HG02763 (cell line): ENCODE data around the gene NUP188.
A peak's percentile ranks its signal among the peaks of the same experiment; 100 is the strongest.
"Not testable (repeated sequence)": the region's sequence is repeated elsewhere in the genome, so short reads cannot be mapped to it uniquely, and the experiment has no call there.

Source experiments
- ATAC-seq: cut with Tn5 transposase; IDR thresholded peaks from one replicate; pipeline ENCODE4 v1.9.1; 2021; ENCODE audit warnings: mild to moderate bottlenecking, moderate library complexity; ENCODE audit not compliant: unreplicated experiment

NUP188 gene

DNA sequence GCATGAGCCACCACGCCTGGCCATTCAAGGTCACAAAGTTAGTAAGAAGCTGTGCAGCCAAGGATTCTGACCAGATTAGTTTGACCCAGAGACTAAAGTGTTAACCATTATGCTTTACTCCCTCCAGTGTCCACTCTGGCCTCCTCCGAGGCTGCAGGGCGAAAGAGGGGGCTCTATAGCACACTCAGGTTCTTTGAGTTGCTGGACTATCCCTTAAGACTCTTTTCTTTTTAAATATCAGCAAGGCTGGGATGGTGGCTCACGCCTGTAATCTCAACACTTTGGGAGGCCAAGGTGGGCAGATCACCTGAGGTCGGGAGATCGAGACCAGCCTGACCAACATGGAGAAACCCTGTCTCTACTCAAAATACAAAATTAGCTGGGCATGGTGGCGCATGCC lies 2.5 kb upstream of the NUP188 start:
- not testable (repeated sequence) for ATAC-seq

GRCh38 chr9:128945798-128946501 lies 1.5 kb upstream of the NUP188 start:
- no peak for ATAC-seq

DNA sequence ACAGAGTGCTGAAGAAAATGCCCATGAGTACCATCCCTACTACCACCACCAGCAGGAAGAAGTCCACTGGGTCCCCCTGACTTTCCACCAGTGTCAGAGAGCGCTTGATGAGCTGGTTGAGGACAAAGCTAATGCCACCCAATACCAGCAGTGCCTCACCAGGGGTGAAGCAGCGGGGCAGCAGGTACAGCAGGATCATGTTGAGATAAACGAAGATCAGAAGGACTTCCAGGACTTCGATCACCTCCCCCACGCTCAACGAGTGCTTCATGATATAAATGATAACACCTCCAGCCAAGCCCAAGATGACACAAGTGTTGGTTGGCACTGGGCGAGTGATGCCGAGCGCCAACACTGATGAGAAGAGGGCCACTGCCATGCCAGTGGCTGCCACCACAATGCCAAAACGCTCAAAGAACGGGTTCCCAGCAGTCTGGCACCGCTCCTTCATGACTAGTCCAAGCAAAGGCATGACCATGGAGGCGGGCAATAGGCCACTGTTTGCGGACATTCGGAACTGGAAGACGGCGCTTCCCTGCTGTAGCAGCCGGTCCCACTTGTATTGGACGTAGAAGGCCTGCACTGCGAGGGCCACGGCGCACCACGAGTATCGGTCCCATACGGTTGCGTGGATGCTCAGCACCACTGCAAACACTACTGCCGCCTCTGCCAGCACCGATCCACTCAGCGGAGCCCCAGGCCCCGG lies 775 bp upstream of the NUP188 start:
- peak; percentile 15 for ATAC-seq

DNA sequence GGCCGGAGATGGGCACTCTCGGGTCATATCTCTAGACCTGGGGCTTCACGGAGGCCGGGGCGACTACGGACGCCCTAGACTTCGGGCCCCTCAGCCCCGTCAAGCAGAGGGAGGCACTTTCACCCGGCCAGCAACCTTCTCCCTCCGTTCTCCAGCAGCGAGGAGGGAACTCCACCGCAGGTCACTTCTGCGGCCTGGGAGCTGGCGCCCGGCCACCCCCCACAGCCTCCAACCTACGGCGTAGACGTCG lies 297 bp upstream of the NUP188 start:
- ATAC-seq: no peak

DNA sequence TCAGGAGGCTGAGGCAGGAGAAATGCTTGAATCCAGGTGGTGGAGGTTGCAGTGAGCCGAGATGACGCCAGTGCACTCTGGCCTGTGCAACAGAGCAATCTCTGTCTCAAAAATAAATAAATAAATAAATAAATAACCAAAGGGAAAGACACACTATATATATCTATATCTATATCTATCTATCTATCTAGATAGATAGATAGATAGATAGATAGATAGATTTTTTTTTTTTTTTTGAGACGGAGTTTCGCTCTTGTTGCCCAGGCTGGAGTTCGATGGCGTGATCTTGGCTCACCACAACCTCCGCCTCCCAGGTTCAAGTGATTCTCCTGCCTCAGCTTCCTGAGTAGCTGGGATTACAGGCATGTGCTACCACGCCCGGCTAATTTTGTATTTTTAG lies 13.9 kb downstream of the NUP188 start:
- not testable (repeated sequence) for ATAC-seq

DNA sequence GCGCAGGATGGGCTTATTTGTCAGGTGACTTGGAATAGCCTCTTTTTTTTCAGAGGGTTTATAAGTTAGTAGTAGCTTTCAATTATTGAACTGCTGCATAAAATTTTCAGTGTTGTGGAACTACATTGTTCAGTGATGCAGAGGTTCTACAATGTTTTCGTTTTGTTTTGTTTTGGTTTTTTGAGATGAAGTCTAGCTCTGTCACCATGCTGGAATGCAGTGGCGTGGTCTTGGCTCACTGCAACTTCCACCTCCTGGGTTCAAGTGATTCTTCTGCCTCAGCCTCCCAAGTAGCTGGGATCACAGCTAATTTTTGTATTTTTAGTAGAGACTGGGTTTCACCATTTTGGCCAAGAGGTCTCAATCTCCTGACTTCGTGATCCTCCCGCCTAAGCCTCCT lies 22.0 kb downstream of the NUP188 start:
- no peak for ATAC-seq

- ATAC-seq: no peak
Observed at GRCh38 chr9:128972956-128973355, 25.5 kb downstream of the NUP188 start.

DNA sequence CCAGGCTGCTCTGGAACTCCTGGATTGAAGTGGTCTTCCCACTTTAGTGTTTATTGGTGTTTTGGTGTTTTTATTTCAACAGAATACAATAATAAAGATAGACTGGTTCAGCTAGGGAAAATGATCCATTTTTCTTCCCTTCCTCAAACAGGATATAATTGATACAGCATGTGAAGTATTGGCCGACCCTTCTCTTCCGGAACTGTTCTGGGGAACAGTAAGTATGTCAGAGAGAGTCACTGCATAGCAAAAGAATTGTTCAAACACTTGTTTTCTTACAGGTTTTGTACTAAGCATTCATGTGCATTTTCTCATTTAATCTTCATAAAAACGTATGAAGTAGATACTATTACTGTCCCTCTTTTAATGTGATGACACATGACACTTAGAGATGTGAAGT lies 31.6 kb downstream of the NUP188 start:
- no peak for ATAC-seq

DNA sequence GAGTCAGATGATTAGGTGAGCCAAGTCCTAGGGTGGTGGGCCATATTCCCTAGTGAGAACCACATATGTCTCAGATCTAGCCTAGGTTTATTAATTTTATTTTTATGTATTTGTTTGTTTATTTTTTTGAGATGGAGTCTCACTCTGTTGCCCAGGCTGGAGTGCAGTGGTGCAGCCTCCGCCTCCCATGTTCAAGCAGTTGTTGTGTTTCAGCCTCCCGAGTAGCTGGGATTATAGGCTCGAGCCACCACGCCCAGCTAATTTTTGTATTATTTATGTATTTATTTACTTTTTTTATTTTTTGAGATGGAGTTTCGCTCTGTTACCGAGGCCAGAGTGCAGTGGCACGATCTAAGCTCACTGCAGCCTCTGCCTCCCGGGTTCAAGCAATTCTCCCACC lies 36.0 kb downstream of the NUP188 start:
- no peak for ATAC-seq

DNA sequence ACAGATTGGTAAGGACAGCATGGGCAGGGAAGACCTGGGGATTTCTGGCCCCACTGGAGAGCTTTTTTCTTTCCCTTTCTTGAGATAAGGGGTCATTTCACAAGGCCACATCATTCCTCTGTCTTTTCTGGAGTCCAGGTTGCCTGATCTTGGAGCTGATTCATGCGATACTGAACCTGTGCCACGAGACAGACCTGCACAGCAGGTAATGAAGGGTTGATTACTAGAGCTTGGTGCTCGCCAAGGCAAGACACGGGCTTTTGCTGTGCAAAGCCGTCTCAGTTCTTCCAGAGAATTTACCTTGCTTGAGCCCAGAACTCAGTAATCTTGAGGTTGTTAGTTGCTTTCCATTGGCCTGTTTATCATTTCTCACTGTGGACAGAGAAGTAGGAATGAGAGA lies 39.2 kb downstream of the NUP188 start:
- ATAC-seq: no peak

GRCh38 chr9:128987805-128988204 lies 40.3 kb downstream of the NUP188 start:
- no peak for ATAC-seq

- ATAC-seq: no peak
Observed at GRCh38 chr9:128992995-128993394, 45.5 kb downstream of the NUP188 start.

DNA sequence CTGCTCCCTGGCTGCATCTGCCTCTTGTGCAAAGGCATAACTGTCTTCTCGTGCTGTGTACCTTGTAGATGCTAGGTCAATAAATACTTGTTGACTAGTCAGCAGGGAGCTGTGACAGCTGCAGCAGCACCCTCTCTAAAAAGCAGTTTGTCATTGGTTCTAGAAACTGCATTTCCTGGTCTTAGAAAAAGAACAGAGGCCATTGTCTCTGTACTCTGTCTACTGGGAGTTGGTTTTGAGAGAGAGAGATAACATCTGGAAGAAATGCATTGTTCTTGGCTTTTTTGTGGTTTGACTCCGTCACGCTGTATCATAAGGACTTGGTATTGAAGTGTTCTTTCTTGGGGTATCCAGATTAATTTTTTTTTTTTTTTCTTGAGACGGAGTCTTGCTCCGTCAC lies 48.3 kb downstream of the NUP188 start:
- no peak for ATAC-seq

- no peak for ATAC-seq
Observed at GRCh38 chr9:128998462-128998861, 51.0 kb downstream of the NUP188 start.

GRCh38 chr9:128999581-129000206 lies 52.2 kb downstream of the NUP188 start:
- ATAC-seq: no peak

DNA sequence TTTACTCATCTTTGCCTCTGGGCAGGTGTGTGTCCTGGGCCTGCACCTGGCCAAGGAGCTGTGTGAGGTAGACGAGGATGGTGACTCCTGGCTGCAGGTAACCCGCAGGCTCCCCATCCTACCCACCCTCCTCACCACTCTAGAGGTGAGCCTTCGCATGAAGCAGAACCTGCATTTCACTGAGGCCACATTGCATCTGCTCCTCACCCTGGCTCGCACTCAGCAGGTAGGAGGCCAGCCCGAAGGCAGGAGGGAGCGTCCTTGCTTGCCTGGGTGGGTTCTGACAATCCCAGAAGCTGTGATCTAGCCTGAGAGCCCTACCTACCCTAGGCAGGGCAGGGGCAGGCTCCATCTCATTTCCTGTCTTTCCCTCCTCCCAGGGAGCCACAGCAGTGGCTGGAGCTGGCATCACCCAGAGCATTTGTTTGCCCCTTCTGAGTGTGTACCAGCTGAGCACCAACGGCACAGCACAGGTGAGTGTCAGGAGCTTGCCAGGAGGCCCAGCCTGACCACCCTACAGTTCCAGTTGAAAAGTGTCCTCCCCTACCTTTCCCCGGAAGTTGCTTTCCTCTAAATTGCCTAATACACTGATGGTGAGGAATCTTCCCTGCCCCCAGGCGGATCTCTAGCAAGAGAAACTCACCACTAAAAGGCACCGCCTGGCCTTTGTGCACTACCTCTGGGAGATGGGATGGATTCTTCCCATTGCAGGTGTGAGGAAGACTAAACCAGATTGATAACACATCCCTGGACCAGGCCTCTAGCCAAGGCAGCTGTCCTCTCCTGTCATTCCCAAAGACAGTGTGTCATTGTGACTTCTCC lies 54.2 kb downstream of the NUP188 start:
- ATAC-seq: no peak

DNA sequence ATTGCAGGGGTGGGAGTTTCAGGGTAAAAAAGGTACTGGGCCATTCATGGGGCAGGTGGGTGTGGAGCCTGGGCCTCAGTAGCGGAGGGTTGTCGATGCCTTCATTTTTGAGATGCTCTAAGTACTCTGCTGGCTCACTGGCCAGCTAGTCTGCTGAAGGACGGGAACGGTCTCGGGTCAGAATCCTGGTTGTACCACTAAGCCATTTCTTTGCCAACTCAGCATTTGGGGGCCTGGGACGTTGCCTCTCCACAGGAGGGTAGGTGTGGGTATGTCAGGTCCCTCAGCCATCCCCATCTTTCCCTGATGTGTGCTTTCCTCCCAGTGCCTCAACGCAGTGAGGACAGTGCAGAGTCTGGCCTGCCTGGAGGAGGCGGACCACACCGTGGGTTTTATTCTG lies 55.5 kb downstream of the NUP188 start:
- ATAC-seq: no peak

DNA sequence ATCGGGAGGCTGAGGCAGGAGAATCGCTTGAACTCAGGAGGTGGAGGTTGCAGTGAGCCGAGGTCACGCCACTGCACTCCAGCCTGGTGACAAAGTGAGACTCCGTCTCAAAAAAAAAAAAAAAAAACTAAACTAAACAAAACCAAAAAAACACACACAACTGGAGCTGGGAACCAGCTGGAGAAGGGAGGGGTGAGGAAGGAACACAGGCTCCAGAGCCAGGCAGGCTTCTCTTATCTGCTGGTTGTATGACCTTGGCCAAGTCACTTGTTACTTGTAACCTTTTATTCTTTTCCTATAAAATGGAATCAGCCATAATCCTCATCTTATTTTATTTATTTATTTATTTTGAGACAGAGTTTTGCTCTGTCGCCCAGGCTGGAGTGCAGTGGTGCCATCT lies 56.7 kb downstream of the NUP188 start:
- ATAC-seq: not testable (repeated sequence)

DNA sequence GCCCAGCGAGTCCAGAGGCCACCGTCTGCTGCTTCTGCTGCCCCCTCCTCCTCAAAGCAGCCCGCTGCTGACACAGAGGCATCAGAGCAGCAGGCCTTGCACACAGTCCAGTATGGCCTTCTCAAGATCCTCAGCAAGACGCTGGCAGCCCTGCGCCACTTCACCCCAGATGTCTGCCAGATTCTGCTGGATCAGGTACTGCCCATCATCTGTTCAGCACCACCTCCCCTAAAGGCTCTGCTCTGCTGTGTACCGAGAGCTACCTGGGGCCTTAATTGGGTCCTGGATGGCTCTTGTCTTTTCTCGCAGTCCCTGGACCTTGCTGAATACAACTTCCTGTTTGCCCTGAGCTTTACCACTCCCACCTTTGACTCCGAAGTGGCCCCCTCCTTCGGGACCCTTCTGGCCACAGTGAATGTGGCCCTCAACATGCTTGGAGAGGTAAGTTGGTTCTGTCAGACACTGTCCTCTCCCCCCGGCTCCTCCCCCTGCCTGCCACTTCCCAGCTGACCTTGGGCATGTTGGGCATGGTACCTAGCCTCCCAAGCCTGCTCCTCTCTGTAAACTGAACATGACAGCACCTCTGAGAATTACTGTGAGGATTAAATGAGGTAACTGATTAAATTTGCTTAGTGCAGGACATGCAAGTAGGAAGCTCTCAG lies 58.0 kb downstream of the NUP188 start:
- no peak for ATAC-seq

DNA sequence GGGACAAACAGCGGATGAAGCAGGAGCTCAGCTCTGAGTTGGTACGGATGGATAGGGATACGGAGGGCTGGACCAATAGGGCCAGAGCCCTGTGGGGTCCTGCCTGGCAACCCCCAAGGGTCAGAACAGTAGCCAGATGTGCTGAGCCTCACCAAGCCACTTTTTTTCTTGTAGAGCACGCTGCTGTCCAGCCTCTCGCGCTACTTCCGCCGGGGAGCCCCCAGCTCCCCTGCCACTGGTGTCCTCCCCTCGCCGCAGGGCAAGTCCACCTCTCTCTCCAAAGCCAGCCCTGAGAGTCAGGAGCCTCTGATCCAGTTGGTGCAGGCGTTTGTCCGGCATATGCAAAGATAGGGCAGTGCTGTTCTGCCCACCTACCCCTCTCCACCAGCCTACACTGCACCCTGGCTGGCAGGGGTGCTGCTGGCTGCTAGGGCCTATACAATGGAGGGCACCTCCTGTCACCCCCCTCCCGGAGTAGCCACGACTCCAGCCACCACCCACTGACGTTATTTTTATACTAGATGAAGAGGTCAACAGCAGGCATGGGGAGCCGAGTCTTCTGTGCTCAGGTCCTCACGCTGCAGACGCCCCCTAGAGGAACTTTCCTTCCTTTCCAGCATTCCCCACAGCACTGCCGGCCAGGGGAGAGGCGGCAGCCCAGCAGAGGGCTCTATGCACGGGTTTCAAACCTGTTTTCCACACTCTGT lies 59.0 kb downstream of the NUP188 start:
- no peak for ATAC-seq
